Activated naive CD4-positive, alpha-beta T cell treated with Interleukin-2 at 50 U/mL for 16 hours (primary cell): ENCODE results near the gene PROCR.
"Not testable (repeated sequence)": the region's sequence is repeated elsewhere in the genome, so short reads cannot be mapped to it uniquely, and the experiment has no call there.

Experiments
- DNase-seq: peaks from one replicate; pipeline ENCODE4 v3.0.0-alpha.2; 2020

PROCR gene

DNA sequence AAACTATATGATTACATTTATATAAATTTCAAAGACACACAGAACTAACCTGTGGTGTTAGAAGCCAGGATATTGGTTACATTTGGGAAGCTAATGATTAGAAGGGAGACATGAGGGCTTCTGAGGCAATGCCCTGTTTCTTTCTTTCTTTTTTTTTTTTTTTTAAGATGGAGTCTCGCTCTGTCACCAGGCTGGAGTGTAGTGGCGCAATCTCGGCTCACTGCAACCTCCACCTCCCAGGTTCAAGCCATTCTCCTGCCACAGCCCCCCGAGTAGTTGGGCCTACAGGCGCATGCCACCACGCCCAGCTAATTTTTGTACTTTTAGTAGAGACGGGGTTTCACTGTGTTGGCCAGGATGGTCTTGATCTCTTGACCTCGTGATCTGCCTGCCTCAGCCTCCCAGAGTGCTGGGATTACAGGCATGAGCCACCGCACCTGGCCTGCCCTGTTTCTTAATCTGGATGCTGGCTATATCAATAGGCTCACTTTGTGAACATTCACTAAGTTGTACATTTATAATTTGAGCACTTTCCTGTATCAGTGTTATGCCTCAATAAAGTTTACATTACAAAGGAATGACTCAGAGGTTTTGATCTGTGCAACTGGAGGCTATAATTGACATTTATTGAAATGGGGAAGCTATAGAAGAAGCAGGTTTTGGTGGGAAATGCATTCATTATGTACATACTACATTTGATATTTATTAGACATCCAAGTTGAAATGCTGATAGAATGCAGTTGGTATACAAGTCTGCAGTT lies 21.3 kb downstream of the PROCR start:
- not testable (repeated sequence) for DNase-seq

DNA sequence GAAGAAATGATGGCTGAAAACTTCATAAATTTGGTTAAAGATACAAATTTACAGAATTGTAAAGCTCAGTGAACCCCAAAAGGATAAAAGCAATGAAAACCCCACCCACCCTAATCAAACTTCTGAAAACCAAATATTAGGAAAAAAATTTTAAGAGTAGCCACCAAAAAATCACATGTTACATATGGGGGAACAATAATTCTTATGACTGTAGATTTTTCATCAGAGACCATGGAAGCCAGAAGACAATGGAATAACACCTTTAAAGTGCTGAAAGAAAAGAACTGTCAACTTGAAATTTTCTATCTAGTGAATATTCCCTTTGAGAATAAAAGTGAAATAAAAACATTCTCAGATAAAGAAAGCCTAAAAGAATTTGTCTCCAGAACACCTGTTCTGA lies 24.4 kb downstream of the PROCR start:
- no peak for DNase-seq

DNA sequence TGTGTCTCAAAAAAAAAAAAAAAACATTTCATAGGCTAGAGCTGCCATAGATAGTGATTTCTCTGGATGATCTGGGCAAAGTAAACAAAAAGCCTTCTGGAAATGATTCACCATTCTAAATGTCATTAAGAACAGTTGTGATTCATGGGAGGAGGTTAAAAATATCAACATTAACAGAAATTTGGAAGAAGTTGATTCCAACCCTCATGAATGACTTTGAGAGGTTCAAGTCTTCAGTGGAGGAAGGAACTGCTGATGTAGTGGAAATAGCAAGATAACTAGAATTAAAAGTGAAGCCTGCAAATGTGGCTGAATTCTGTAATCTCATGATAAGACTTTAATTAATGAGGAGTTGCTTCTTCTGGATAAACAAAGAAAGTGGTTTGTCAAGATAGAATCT lies 27.9 kb downstream of the PROCR start:
- DNase-seq: no peak

DNA sequence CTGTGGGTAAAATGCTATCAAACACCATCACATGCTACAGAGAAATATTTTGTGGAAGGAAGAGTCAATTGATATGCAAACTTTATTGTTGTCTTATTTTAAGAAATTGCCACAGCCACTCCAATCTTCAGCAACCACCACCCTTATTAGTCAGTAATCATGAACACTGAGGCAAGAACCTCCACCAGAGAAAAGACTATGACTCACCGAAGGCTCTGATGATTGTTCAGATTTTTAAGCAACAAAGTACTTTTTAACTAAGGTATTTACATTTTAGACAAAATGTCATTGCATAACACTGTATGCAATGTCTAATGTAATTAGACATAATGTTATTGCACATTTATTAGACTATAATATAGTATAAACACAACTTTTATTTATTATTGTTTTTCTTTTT lies 28.4 kb downstream of the PROCR start:
- no peak for DNase-seq

DNA sequence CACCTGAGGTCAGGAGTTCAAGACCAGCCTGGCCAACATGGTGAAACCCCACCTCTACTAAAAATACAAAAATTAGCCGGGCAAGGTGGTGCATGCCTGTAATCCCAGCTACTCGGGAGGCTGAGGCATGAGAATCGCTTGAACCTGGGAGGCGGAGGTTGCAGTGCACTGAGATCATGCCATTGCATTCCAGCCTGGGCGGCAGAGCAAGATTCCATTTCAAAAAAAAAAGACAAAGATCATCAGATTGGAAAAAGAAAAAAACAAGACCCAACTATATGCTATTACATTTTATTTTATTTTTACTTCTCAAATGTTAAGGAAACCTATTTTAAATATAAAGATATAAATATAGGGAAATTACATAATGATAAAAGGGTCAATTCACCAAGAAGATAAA lies 29.6 kb downstream of the PROCR start:
- DNase-seq: not testable (repeated sequence)

DNA sequence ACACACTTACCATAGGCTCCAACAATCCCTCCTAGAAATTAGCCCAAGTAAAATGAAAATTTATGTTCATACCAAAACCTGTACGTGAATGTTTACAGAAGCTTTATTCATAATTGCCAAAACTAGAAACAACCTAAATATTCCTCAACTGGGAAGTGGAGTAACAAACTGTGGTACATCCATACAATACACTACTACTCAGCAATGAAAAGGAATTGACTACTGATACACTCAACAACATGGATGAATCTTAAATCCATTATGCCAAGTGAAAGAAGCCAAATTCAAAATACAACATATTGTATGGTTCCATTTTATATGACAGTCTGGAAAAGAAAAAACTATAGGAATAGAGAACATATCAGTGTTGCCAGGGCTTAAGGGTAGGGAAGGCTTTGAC lies 34.9 kb downstream of the PROCR start:
- no peak for DNase-seq

DNA sequence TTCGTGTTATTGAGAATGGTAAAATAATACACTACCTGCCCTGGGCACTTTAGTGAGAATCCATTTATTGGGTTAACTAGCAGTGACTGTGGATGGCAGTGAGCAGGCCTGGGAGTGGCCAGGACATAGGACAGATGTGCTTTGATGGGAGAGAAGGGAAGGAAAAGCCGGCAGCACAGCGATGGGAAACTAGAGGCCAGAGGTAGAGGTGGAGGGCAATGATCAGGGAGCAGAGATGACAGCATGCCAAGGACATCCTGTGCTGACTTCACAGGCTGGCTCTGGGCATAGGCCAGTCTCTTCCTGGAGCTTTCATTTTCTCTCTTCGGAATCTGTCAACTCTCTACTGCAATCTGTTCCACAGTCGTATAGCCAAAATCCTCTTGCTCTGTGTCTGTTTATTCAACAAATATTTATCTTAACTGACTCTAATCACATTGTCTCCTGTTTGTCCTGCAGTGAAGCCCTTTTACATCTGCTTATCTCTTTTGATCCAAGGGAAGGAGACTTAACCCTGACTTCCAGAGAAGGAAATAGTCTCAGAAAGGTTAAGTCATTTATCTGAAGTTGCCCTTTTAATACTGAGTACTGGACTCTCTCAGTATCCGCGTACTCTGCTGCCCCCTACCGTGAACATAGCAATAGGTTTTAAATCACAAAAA lies 36.2 kb downstream of the PROCR start:
- peak; percentile 75 for DNase-seq

DNA sequence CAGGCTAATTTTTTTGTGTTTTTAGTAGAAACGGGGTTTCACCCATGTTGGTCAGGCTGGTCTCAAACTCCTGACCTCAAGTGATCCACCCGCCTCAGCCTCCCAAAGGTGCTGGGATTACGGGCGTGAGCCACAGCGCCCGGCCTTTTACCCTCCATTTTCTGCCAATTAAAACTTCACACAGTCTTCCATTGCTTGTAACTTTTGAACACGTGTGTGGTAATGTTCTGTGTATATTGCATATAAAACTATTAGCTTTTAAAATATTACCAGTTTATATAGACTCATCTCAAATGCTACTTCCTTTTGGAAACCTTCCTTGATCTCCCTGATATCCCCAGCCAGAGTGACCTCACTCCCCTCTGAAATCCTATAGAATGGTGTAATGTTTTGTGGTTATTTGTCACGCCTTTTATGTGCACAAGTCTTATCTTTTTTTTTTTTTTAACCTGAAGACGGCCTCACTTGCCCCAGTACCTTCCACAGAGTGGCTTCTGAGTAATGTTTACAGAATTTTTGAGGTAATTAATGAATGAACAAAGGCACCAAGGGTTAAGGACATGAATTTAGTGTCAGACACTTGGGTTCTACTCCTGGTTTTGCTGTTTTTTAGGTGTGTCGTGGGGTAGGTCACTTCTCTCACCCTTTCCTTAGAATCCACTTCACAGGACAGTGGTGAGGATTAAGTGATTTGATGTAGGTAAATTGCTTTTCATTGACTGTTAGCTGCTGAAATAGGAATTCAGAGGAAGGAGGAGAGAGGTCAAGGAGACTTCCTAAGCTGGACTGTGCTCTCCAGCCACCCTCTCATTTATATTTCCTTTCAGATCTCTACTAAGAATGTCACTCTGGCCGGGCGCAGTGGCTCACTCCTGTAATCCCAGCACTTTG lies 43.4 kb downstream of the PROCR start:
- no peak for DNase-seq

DNA sequence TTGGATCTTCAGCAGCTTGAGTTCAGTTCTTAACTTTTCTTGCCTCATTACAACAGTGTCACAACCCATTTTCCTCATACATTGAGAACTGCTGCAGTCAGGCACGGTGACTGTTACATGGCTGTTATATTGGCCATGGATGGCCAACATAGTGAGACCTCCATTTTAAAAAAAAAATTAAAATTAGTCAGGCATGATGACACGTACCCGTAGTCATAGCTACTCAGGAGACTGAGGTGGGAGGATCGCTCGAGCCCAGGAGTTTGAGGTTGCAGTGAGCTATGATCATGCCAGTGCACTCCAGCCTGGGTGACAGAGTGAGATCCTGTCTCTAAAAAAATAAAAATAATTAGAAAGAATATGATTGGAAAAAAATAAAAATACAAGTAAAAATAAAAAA lies 44.7 kb downstream of the PROCR start:
- no peak for DNase-seq

DNA sequence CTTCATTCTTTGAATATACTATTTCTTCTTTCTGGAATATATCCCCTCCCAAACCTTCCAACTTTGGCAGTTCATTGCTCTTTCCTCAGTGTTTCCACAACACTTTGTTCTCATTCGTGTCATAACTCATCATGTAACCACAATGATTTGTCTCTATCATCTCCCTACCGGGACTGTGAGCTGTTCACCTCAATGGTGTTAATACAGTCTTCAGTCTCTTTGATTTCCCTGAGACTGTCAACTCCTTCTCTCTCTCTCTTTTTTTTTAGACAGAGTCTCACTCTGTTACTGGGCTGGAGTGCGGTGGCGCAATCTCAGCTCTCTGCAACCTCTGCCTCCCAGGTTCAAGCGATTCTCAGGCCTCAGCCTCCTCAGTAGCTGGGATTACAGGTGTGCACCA lies 52.1 kb downstream of the PROCR start:
- DNase-seq: no peak

DNA sequence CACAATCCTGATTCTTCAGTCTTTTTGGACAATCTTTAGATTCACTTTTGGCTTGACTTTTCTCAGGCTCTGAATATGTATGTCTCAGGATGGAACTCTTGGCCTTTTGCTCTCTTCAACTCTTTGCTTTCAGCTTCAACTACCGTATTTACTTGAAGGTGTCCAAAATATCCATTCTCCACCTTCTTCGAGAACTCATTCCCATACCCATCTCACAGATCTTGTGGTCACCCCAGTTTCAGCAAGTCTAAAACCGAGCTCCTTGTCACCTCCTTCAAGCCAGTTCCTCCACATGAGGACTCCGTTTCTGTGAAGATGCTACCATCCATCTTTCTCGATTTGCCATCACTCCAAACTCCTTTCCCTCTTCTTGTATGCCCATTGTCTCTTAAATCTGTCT lies 52.7 kb downstream of the PROCR start:
- DNase-seq: no peak

DNA sequence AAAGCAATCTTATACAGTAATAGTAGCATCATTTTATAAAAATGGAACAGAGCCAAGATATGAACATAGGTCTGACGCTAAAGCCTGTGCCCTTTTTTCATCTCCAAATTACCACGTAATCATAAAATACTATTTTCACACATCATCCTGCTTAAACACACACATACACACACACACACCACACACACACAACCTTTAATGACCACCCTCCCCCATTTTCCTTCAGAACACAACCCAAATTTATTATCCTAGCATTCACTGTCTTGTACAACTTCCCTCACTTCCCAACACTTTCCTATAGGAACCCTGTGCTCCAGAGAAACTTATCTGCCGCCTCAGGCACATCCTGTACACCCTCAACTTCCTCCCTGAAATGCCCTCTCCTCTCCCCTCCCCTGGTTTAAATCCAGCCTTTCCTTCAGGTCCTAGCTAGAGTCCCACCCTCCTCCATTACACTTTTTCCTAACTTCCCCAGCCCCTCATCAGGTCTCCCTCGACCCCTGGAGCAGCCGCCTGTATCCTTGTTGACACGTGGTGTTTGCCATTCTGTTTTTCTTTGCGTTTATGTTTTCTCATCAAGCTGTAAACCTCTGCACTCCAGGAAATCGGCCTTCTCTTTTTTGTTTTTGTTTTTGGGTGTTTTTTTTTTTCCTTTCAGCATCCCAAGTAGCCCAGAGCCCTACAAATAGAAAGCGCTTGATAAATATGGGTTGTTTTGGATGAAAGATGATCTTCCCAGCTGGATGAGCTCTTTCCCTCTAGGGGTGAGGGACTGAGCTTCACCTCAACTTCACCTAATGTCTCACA lies 53.6 kb downstream of the PROCR start:
- DNase-seq: no peak

DNA sequence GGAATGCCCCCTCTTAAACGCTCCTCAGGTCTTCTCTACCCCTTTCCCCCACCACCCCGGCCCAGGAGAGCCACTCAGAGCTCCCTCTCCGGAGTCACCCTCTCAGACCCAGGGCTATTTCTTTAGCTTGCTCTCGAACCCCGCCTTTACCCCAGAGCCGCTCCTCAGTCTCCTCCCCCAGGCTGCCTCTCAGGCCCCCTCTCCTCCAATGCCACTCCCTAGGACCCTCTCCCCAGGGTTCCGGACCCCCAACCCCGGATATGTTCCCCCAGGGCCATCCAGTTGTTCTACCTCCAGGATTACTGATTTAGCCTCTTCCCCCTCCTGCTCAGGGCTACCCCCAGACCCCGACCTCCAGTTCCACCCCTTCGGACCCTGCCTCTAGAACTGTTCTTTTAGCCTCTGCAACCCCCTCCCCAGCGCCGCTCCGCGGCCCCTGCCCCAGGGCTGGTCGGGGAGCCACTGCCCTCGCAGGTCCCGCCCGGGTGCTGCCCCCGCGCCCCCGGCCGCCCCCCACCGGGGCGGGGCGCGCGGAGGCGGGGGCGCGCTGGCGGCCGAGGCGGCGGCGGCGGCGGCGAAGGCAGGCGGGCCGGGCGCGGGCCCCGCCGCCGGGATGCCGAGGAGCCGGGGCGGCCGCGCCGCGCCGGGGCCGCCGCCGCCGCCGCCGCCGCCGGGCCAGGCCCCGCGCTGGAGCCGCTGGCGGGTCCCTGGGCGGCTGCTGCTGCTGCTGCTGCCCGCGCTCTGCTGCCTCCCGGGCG lies 54.4 kb downstream of the PROCR start, which contains the start of gene MMP24:
Gene MMP24, plus strand, starts transcription at position 565 of the 758 bp plus-strand sequence. Its CDS starts 49 bp downstream, at position 614.
- no peak for DNase-seq
